K562 (cell line): ENCODE measurements around the gene SCUBE2. TPM values are rescaled to one million over a fixed set of nuclear protein-coding genes. Genes with fewer than 3 reads are reported as not detected.

ENCODE experiments used
- BHLHE40 ChIP-seq: IDR thresholded peaks from 2 replicates; pipeline ENCODE4 v1.6.1; 2011; ENCODE audit warnings: low read length, improper control_type of control experiment
- CTBP1 ChIP-seq: fragments of 450-650 bp; IDR thresholded peaks from 2 replicates; pipeline ENCODE4 v1.6.1; 2016; ENCODE audit warnings: borderline replicate concordance
- E2F1 ChIP-seq: sonication (generic); formaldehyde crosslinking; IDR thresholded peaks from 2 replicates; pipeline ENCODE4 v1.8.1; 2023; ENCODE audit warnings: mild to moderate bottlenecking, missing genetic modification reagents, moderate library complexity
- EZH2 ChIP-seq: IDR thresholded peaks from 2 replicates; pipeline ENCODE4 v1.6.1; 2012; ENCODE audit warnings: low read depth, mild to moderate bottlenecking, inconsistent platforms, low read length, borderline replicate concordance
- GATAD2A ChIP-seq: fragments of 450-650 bp; IDR thresholded peaks from 2 replicates; pipeline ENCODE4 v1.6.1; 2017
- IRF9 ChIP-seq: fragments of 450-650 bp; IDR thresholded peaks from 2 replicates; pipeline ENCODE4 v1.6.1; 2016; ENCODE audit warnings: missing biosample characterization, missing genetic modification characterization
- L3MBTL2 ChIP-seq: fragments of 450-650 bp; IDR thresholded peaks from 2 replicates; pipeline ENCODE4 v1.6.1; 2016; ENCODE audit warnings: mild to moderate bottlenecking, moderate library complexity
- NCOR1 ChIP-seq: fragments of 450-650 bp; IDR thresholded peaks from 2 replicates; pipeline ENCODE4 v1.6.1; 2016; ENCODE audit warnings: mild to moderate bottlenecking, moderate library complexity
- POLR2AphosphoS2 ChIP-seq: IDR thresholded peaks from 2 replicates; pipeline ENCODE4 v1.6.1; 2012; ENCODE audit warnings: low read length, improper control_type of control experiment
- RB1 ChIP-seq: fragments of 450-650 bp; IDR thresholded peaks from 2 replicates; pipeline ENCODE4 v1.6.1; 2017; ENCODE audit warnings: low read depth, mild to moderate bottlenecking
- RCOR1 ChIP-seq, 2 experiments: IDR thresholded peaks; 2 replicates each; pipeline ENCODE4 v1.6.1; 2012; ENCODE audit warnings: low read depth in 2 of 2, low read length in 2 of 2, borderline replicate concordance in 1 of 2, improper control_type of control experiment in 1 of 2
- SIN3A ChIP-seq, 2 experiments: fragments of 150-350 bp in 1 of 2; IDR thresholded peaks; 2 replicates each; pipeline ENCODE4 v1.6.1; 2011 to 2016; ENCODE audit warnings: borderline replicate concordance in 2 of 2, low read depth in 2 of 2, low read length in 2 of 2, mild to moderate bottlenecking in 2 of 2, moderate library complexity in 2 of 2; ENCODE audit not compliant: control insufficient read depth in 1 of 2
- SMC3 ChIP-seq: conservative IDR thresholded peaks from 2 replicates; pipeline ENCODE4 v1.6.1; 2011; ENCODE audit warnings: low read depth, low read length, improper control_type of control experiment; ENCODE audit not compliant: insufficient read depth
- SPI1 ChIP-seq: IDR thresholded peaks from 2 replicates; pipeline ENCODE4 v1.6.1; 2011; ENCODE audit warnings: low read depth, low read length, control low read depth, borderline replicate concordance
- TAF15 ChIP-seq: fragments of 200-400 bp; formaldehyde crosslinking; IDR thresholded peaks from 2 replicates; pipeline ENCODE4 v1.6.1; 2017; ENCODE audit warnings: mild to moderate bottlenecking, low read depth, low read length, moderate library complexity
- TARDBP ChIP-seq: fragments of 450-650 bp; IDR thresholded peaks from 2 replicates; pipeline ENCODE4 v1.6.1; 2016
- THAP7 ChIP-seq: fragments of 250-450 bp; sonication (Bioruptor Pico); IDR thresholded peaks from 2 replicates; pipeline ENCODE4 v1.5.0; 2021
- VEZF1 ChIP-seq: fragments of 200-800 bp; sonication (Bioruptor generic); IDR thresholded peaks from 2 replicates; pipeline ENCODE4 v1.6.1; 2017; ENCODE audit warnings: missing genetic modification characterization, missing compliant biosample characterization
- XRCC4 ChIP-seq: IDR thresholded peaks from one replicate; pipeline ENCODE4 v1.6.1; 2011; ENCODE audit not compliant: insufficient read depth, insufficient read length; ENCODE audit errors: extremely low read depth
- ZFP30 ChIP-seq: fragments of 250-450 bp; sonication (Bioruptor Pico); IDR thresholded peaks from 2 replicates; pipeline ENCODE4 v1.8.0; 2022; ENCODE audit warnings: moderate library complexity, mild to moderate bottlenecking, inconsistent platforms, borderline replicate concordance
- ZNF134 ChIP-seq: fragments of 250-450 bp; sonication (Bioruptor Pico); conservative IDR thresholded peaks from 2 replicates; pipeline ENCODE4 v1.4.0; 2020
- ZNF174 ChIP-seq: fragments of 250-450 bp; sonication (Bioruptor Pico); IDR thresholded peaks from 2 replicates; pipeline ENCODE4 v1.4.0; 2020; ENCODE audit warnings: mild to moderate bottlenecking
- ZNF24 ChIP-seq: fragments of 450-650 bp; IDR thresholded peaks from 2 replicates; pipeline ENCODE4 v1.6.1; 2016
- ZNF316 ChIP-seq: fragments of 450-650 bp; IDR thresholded peaks from 2 replicates; pipeline ENCODE4 v1.6.1; 2016
- ZNF445 ChIP-seq: fragments of 250-450 bp; sonication (Bioruptor Pico); IDR thresholded peaks from 2 replicates; pipeline ENCODE4 v1.4.0; 2020; ENCODE audit warnings: low read depth, mild to moderate bottlenecking, moderate library complexity
- ZNF766 ChIP-seq: fragments of 200-800 bp; sonication (Bioruptor generic); conservative IDR thresholded peaks from 2 replicates; pipeline ENCODE4 v1.6.1; 2016; ENCODE audit warnings: missing genetic modification characterization, missing compliant biosample characterization
- polyA plus RNA-seq, 8 experiments: library from polyadenylated mRNA; depleted of rRNA in 4 of 8; stranded (reverse) in 5 of 8; unstranded in 3 of 8; fragments of >200 nt; fragmentation: Nextera tagmentation in 2 of 8; fragmentation: Illumina TruSeq in 1 of 8; extraction: Ambion mirVana in 2 of 8; extraction: Trizol in 1 of 8; gene quantifications; 2 replicates each; pipeline versions ENCODE4 v1.2.1 to v1.2.3, GENCODE V29; 2011 to 2014; ENCODE audit warnings: inconsistent platforms in 1 of 8, missing spikeins in 1 of 8
- total RNA-seq, 7 experiments: library from RNA; depleted of rRNA in 6 of 7; stranded (reverse); fragments of >200 nt in 6 of 7; fragmentation: Illumina TruSeq in 2 of 7; extraction: Trizol in 2 of 7; gene quantifications; 2 replicates each; pipeline versions ENCODE4 v1.2.1 to v1.2.3, GENCODE V29; 2011 to 2021; ENCODE audit warnings: low replicate concordance in 1 of 7

SCUBE2 gene
- total and polyA plus RNA-seq, 9 of the 15 experiments (the other 6 are each of a cell fraction or from before 2014, with no cell fraction given), result 0.06 to 0.40 (median 0.07) TPM; not detected in 6

GRCh38 chr11:9137293-9138132, 46.1 kb upstream of the SCUBE2 start (continued):
- TF ChIP-seq VEZF1, result no peak
- 0 out of 2 replicates have a peak, but pooled peaks have one; percentile 32 for TF ChIP-seq L3MBTL2
- no peak for TF ChIP-seq TAF15
- peak; percentile 4; the same call in 1 of the 2 replicates for TF ChIP-seq SPI1
- TF ChIP-seq SMC3, result peak; percentile 85
- no peak for TF ChIP-seq ZNF134
- no peak for TF ChIP-seq ZNF174 (CRISPR knock-in tag)
- peak; percentile 19; the same call in 1 of the 2 replicates for TF ChIP-seq RB1
- TF ChIP-seq XRCC4, result no peak
- no peak for TF ChIP-seq ZNF316
- no peak for TF ChIP-seq BHLHE40
- no peak for TF ChIP-seq ZFP30 (CRISPR knock-in tag)
- no peak for TF ChIP-seq EZH2
- no peak for TF ChIP-seq GATAD2A
- peak; percentile 12; the same call in 1 of the 2 replicates for TF ChIP-seq ZNF24
- no peak for TF ChIP-seq SIN3A (IDR thresholded peaks at IDR 0.05; ENCODE audit: borderline replicate concordance in 2 of 2, control insufficient read depth in 1 of 2, low read depth in 2 of 2, low read length in 2 of 2)
- TF ChIP-seq THAP7 (CRISPR knock-in tag), result no peak
- no peak for TF ChIP-seq ZNF766 (CRISPR knock-in tag)
- TF ChIP-seq CTBP1, result peak; percentile 19; the same call in 1 of the 2 replicates
- no peak for TF ChIP-seq TARDBP
- TF ChIP-seq POLR2AphosphoS2, result peak; percentile 47; the same call in 1 of the 2 replicates
- 0 out of 4 replicates have a peak, but pooled peaks of 1 of the 2 experiments have one; percentile 32 for TF ChIP-seq RCOR1 (IDR thresholded peaks at IDR 0.05; ENCODE audit: borderline replicate concordance in 1 of 2, low read depth in 2 of 2, low read length in 2 of 2)
- no peak for TF ChIP-seq E2F1 (CRISPR knock-in tag)
- no peak for TF ChIP-seq IRF9
- no peak for TF ChIP-seq NCOR1
- no peak for TF ChIP-seq ZNF445 (CRISPR knock-in tag)
